Activated CD4-positive, CD25-positive, alpha-beta regulatory T cell (primary cell): Measurements from ENCODE around the gene OLA1.
A peak's percentile ranks its signal among the peaks of the same experiment; 100 is the strongest.
"Not testable (repeated sequence)": the region's sequence is repeated elsewhere in the genome, so short reads cannot be mapped to it uniquely, and the experiment has no call there.

Source experiments
- DNase-seq, 4 experiments: peaks; one replicate each; lab custom pipeline; 2025; lab: John Stamatoyannopoulos, UW

Gene OLA1

GRCh38 chr2:174248187-174248997, at the start of gene OLA1:
Gene OLA1, minus strand, starts transcription at chr2:174248532. Its CDS starts 1,717 bp downstream, at chr2:174246815.
- peak; percentile 90 to 95 (median 94) for DNase-seq

- DNase-seq = no peak
Observed at GRCh38 chr2:174292908-174293307, 44.6 kb upstream of the OLA1 start.

- no peak for DNase-seq
Observed at GRCh38 chr2:174286172-174286571, 37.8 kb upstream of the OLA1 start.

GRCh38 chr2:174282441-174282840, 34.1 kb upstream of the OLA1 start:
- DNase-seq = no peak

GRCh38 chr2:174281736-174282135, 33.4 kb upstream of the OLA1 start:
- no peak for DNase-seq

- DNase-seq = no peak
Observed at GRCh38 chr2:174280596-174280995, 32.3 kb upstream of the OLA1 start.

- DNase-seq = not testable (repeated sequence)
Observed at GRCh38 chr2:174270263-174270662, 21.9 kb upstream of the OLA1 start.

GRCh38 chr2:174266288-174266687, 18.0 kb upstream of the OLA1 start:
- no peak for DNase-seq

- DNase-seq = no peak
Observed at GRCh38 chr2:174263997-174264396, 15.7 kb upstream of the OLA1 start.

GRCh38 chr2:174259981-174260380, 11.6 kb upstream of the OLA1 start:
- no peak for DNase-seq

GRCh38 chr2:174254267-174254666, 5.9 kb upstream of the OLA1 start:
- DNase-seq = no peak

- no peak for DNase-seq
Observed at GRCh38 chr2:174248998-174249592, 763 bp upstream of the OLA1 start.

- no peak for DNase-seq
Observed at GRCh38 chr2:174247474-174248186, 702 bp downstream of the OLA1 start.

- no peak for DNase-seq
Observed at GRCh38 chr2:174246944-174247381, 1.4 kb downstream of the OLA1 start.

GRCh38 chr2:174245628-174246027, 2.7 kb downstream of the OLA1 start:
- DNase-seq = not testable (repeated sequence)

GRCh38 chr2:174245065-174245464, 3.3 kb downstream of the OLA1 start:
- no peak for DNase-seq

- DNase-seq = no peak
Observed at GRCh38 chr2:174243812-174244211, 4.5 kb downstream of the OLA1 start.

GRCh38 chr2:174240097-174240496, 8.2 kb downstream of the OLA1 start:
- DNase-seq = no peak

- DNase-seq = no peak
Observed at GRCh38 chr2:174236429-174236828, 11.9 kb downstream of the OLA1 start.

GRCh38 chr2:174235680-174236079, 12.7 kb downstream of the OLA1 start:
- DNase-seq = no peak

GRCh38 chr2:174233771-174234275, 14.5 kb downstream of the OLA1 start:
- no peak for DNase-seq

GRCh38 chr2:174227748-174228147, 20.6 kb downstream of the OLA1 start:
- DNase-seq = no peak
